Jurkat, Clone E6-1 (cell line): ENCODE results near the gene TTI1.

Source experiments
- DNase-seq: peaks from one replicate; pipeline ENCODE4 v3.0.0-alpha.2; 2011; ENCODE audit warnings: low read depth, low spot score
- H3K4me3 ChIP-seq: 2 replicates; pipeline ENCODE4 v1.5.1; 2011; ENCODE audit warnings: mild to moderate bottlenecking, low read length, control low read depth, moderate library complexity

TTI1 gene

DNA sequence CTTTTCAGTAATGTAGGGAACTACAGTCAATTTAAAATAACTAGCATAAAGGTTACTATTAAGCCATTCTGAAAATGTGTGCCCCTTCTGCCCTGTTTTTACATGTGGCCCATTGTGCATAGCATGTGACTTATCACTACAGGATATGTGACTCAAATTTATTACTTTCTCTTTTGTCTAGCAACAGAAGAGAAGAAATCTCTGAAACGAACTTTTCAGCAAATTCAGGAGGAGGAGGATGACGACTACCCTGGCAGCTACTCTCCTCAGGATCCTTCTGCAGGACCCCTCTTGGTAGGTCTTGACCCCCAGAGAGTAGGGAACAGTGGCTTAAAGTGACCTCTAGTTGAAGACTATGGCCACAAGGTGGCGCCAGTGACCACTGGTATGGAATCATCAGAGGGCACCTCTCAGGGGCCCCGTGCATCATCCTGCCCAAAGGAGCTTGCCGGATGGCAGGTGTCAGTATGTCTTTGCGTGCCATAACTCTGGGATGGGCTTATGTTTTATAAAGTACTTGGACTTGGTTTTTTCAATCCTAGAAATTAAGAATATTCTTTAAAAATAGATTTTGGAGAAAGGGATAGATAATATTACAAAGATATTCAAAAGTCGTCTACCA is 24.2 kb upstream of the TTI1 start:
- peak; percentile 35 for DNase-seq
- H3K4me3 ChIP-seq, result no peak overlapping the region

DNA sequence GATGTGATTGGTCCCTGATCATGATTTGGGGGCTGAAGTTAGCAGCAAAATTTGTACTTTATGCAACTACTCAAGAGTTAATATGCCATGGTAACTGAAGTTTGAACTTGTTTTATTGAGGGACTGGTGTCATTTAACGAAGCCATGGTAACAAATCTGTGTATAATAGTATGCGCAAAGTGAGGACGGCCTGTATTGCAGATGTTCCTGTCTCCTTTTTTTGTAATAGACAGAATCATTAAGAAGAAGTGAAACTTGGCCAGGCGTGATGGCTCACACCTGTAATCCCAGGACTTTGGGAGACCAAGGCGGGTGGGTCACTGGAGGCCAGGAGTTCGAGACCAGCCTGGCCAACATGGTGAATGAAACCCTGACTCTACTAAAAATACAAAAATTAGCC is 22.6 kb upstream of the TTI1 start:
- DNase-seq, result no peak
- no peak overlapping the region for H3K4me3 ChIP-seq

DNA sequence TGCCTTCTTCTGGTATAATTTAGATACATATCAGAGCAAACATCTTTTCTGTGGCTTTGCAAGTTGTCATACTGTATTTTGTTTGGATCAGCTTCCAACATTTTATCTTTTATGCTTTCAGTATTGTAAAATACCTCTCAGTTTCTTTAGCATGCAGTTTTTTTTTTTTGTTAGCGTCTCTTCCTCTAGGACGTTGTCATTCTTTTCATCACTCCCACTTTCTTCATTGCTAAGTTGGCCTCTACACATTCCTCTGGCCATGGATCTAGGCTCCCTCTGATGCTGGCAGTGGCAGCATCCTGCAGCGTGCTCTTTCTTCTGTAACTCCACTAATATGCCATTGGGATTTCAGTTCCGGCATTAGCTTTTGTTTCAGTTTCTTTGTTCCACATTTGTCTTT is 22.0 kb upstream of the TTI1 start:
- H3K4me3 ChIP-seq, result no peak overlapping the region
- no peak for DNase-seq

DNA sequence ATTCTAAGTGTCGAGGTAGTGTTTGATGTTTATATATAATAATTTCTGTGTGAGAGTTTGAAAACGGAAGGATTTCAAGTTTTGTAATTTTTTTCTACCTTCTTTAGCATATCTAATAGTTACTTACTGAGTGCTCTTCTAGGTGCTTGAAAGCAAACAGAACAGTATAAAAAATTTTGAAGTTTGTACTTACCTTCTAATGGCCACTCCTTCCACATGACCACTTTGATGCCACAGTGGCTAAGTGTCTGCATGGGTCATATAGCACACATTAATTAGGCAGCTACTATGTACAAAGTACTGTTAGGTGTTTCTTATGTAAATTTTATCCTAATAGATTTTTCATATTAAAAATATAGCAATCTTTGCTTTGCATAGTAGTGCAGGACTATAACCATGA is 21.4 kb upstream of the TTI1 start:
- no peak overlapping the region for H3K4me3 ChIP-seq
- no peak for DNase-seq

DNA sequence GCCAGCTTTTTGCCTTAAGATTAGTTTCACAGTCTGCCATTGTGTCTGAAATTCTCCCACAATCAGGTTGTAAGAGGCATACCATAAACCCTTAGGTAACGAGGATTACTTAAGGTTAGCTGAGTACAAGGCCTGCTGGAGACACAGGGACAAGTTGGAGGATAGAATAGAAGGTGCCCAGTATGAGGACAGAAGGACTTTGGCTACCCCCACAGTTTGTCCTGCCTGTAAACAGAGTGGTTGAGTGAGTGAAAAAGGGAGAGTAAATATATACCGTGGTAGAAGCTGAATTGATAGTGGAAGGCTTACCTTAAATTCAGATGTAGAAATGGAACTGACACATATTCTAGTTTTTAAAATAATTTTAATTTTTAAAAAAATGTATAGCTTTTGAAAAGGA is 19.6 kb upstream of the TTI1 start:
- DNase-seq, result no peak
- H3K4me3 ChIP-seq, result no peak overlapping the region

DNA sequence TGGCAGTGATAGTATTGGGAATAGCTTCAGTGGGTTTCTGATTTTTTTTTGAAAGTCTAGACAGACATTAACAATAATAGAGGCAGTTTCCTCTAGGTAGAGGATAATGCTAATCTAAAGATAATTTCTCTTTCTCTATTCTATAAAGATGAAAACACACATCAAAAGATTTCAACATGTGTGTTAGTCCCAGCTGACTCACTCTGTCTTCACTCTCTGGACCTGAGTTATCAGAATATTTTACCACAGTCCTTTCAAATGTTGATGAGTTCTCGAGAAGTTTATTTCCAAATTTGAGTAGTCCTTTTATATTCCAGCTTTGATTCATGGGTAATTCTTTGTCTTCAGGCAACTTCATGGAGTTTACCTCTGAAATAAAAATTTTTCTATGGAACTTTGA is 17.4 kb upstream of the TTI1 start:
- H3K4me3 ChIP-seq, result no peak overlapping the region
- DNase-seq, result no peak

DNA sequence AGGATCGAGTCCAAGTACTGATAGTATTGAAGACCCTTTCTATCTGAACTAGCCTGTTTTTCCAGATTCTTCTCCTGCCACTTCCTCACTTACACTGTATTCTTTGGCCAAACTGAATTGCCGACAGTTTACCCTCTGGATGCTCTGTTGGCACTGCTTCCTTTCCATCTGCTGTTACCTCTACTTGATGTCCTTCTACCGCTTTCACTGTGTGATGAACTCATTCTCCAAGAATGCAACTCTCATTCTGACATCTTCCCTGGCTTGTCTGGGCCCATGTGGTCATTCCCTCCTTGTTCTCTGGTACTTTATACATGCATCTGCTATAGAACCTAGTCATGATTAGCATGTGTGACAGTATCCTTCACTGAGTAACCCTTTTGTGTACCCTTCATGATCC is 16.5 kb upstream of the TTI1 start:
- no peak overlapping the region for H3K4me3 ChIP-seq
- no peak for DNase-seq

DNA sequence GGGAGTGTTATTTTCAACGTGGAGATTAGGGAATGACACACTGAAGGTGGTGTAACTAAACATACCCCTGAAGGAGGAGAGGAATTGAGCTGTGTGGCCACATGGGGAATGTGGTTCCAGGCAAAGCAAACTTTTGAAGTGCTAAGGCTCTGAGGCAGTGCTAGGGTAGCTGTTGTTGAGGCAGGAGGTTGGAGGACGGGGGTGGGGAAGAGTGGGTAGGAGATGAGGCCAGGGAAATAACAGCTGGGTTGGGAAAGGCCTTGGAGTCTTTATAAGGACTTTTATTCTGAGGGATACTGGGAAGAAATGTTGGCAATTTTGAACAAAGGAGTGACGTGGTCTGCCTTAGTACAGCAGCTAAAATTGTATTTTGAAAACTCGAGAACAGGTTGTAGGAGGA is 13.3 kb upstream of the TTI1 start:
- no peak for DNase-seq
- no peak overlapping the region for H3K4me3 ChIP-seq

DNA sequence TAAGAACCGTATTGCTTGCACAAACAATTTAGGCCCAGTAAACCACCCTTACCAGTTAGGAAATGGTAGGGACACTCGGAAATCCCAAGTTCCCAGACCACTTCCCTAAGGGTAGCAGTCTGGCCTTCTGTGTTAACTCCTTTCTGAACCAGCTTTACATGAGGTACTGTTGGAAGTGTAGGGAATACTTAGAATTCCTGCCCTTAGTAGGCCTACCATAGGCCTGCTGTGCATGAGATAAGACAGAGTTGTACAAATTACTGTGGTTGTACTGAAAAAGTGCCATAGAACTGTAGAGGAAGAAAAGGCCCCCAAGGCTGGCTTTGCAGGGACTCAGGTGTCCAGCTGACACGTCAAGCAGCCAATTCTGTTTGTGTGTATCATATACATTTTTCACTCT is 11.4 kb upstream of the TTI1 start:
- DNase-seq, result no peak
- no peak overlapping the region for H3K4me3 ChIP-seq

DNA sequence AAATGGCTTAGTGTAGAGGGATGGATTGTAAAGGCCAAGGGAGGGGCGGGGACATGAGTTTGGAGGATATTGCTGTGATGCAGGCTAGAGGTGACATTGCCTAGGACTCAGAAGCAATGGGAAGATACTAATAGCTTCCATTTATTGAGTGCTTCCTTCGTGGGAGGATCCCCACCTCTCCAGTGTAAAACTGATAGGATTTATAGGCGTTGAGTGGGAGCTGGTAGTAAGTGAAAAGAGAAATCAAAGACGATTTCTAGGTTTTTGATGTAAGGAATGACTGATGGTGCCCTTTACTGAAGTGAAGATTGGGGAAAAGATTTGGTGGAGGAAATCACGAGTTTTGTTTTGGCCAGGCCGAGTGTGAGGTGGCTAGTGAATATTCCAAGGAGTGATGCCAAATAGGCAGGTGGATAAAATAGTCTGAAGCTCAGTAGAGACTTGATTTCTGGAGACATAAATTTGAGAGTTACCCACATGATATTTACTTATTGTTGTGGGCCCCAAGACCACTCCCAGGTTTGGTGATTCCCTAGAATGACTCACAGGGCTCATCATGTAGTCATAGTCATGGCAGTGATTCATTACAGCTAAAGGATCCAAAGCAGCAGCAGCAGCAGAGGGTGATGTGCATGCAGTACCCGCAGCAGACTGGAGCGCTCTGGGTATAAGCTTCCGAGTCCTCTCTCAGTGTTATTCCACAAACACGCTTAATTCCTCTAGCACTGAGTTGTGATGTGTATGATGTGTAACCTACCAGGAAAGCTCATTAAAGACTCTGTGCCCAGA is 10.4 kb upstream of the TTI1 start:
- no peak for DNase-seq
- H3K4me3 ChIP-seq, result no peak overlapping the region

DNA sequence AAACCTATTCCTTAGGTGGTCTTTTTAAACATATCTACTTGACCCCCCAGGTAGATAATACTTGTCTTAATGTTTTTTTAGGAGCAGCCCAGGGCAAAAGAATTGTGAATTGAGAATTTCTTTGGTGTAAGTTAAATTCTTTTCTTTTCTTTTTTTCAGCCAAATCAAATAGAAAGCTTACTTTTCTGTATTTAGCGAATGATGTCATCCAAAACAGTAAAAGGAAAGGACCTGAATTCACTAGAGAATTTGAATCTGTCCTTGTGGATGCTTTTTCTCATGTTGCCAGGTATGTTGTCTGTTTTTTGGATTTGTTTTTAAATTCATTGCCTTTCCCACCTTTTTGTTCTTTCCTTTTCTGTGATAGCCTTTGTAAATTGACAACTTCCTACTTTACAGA is 7.0 kb upstream of the TTI1 start:
- no peak overlapping the region for H3K4me3 ChIP-seq
- no peak for DNase-seq

DNA sequence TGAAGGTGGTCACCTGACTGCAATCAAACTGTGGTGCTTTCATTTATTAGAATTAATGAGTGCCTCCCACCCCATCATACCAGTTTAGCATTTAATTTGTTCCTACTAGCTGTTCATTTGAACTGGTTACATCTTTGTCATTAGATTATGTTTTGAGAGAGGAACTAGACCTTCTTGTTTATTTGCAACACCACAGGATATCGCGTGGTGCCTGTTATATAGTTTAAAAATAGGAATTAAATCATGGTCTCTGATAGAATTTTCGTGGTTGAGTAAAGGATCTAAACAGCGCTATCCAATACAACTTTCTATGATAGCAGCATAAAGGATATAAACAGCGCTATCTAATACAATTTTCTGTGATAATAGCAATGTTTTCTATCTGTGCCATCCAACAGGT is 3.1 kb upstream of the TTI1 start:
- DNase-seq, result no peak
- no peak overlapping the region for H3K4me3 ChIP-seq

DNA sequence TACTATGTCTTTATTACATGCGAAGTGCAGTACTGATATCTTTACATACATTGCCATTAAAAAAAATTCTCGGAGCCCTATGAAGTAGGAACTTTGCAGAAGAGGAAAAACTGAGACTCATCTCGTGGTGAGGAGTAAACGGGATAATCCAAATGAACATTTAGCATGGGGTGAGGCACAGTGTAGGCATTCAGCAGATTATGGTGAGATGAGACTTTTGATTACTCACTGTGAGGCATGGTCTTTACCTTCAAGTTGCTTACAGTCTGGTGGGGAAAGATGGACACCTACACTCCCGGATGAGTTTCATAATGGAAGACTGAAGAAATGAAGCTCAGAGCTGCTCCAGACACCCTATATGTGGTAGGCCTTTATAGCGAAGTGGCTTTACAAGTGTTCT is 1.7 kb upstream of the TTI1 start:
- DNase-seq, result no peak
- peak overlapping the region; percentile 98 for H3K4me3 ChIP-seq

DNA sequence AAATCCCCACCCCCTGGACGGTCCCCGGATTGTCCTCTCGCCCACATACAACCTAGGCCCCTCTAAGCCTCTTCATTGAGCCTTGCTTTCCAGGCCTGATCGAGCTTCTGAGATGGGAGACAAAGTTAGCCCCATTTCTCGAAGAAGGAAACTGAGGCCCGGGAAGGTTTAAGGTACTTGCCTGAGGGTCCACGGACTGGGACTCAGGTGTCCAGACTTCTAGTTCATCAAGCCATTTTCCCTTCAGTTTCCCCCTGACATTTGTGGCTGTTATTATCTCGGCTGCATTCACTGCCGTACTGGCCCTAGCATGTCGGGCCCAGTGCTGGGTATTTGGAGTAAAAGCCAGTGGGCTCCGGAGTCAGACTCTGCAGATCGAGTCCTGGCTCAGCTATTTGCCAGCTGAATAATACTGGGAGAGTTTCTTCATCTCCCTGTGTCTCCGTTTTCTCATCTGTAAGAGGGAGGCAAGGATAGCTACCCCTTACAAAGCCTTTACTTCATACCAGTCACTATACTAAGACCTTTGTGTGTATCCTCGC is 923 bp upstream of the TTI1 start:
- H3K4me3 ChIP-seq, result peak overlapping the region; percentile 98
- no peak for DNase-seq

DNA sequence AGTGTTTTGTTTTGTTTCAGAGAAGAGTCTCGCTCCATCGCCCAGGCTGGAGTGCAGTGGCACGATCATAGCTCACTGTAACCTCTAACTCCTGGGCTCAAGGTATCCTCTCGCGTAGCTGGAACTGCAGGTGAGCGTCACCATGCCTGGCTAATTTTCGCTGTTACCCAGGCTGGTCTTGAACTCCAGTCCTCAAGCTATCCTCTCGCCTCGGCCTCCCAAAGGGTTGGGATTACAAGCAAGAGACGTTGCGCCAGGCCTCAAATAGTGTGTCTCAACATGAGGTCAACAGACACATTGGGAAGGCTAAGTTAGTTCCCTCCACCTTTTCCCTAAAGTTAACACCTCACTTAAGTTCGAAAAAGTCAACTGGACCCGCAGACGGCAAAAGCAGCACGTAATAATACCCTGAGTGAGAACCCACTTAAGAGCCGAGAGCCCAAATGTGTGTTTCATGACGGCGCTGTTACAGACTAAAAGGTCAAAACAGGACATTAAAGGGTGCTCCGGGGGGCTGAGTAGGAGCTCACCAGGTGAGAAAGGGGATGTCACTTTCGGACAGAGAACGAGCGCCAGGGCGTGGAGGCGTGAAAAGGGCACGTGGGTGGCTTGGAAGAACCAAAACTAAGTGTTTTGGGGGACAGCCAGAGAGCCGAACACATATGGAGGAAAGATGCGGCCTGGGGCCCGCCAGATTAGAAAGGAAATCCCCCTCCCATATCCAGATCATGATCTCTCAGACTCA is 499 bp downstream of the TTI1 start:
- peak; percentile 14 for DNase-seq
- H3K4me3 ChIP-seq, result peak overlapping the region; percentile 98

DNA sequence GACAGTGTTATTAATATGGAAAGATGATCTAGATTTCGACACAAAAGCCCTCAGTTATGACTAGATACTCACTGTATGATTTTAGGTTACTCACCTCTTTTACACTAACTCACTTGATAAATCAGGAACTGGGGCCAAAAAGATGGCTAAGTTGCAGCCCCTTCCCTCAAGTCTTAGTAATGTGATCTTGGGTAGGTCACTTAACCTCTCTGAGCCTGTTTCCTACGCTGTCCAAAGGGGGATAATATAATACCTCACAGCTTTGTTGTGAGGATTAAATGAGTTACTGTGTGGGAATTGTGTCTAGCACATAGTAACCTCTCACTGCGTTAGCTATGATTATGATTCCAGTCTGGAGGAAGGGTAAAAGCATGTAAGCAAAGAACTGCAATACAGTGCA is 1.3 kb downstream of the TTI1 start:
- DNase-seq, result no peak
- H3K4me3 ChIP-seq, result peak overlapping the region; percentile 98

DNA sequence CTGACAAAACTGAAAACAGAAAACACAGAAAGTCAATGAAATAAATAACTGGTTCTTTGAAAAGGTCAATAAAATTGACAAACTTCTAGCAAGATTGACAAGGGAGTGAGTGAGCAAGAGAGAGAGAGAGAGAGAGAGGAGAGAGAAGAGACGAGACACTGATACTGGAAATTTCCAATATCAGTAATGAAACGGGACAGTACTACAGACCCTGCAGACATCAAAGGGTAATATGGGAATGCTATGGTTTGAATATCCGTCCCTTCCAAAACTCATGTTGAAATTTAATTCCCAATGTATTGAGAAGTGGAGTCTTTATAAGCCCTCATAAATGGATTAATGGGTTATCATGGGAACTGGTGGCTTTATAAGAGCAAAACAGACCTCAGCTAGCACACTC is 3.8 kb downstream of the TTI1 start:
- DNase-seq, result no peak
- H3K4me3 ChIP-seq, result no peak overlapping the region

DNA sequence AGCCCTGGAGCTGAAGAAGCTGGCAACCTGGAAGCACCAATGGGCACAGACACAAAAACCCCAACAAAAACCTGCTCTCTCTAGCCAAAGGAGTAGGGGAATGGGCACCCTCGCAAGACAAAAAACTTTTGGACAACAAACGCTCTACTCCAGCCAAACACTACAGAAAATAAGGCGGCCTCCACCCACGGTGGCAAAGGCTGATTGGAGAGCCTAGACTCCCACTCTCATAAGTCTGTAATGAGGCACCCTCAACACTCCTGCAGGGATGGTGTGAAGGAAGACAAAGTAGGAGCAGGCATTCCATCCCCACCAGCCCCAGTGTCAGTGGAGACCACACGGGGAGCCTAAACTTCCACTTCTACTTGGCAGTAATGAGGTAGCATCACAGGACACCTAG is 8.8 kb downstream of the TTI1 start:
- H3K4me3 ChIP-seq, result no peak overlapping the region

DNA sequence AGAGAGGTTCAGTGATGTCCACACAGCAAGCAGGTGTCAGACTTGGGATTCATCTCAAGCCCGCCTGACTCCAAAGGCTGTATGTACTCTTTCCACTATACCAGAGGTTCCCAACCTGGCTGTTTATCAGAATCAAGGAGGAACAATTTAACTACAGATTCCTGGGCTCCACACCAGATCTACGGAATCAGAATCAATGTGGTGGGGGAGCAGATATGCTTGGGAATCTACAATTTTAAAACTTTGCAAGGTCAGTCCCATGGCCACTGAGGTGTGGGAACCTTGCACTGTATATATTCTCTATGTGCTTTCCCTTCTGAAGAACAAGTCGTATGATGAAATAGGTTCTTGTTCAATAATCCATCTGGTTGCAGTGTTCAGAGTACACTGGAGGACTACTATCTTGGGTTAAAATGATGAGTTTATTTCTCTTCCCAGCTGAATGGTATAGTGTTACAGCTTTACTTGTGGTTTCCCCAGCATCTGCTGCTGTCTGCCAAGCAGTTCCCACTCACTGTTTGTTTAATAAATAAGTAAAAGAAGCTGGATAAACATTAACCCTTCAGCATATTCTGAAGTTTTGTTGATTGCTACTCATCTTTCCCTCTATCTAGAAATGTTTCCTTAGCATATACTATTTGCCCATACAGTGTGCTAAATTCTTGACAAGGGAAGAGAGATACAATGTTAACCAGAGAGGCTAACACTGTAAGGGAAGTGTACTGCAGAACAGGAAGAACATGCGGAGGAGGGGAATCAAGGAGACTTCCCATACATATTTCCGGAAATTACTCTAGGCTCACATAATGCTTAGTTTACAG is 9.9 kb downstream of the TTI1 start:
- no peak overlapping the region for H3K4me3 ChIP-seq
- DNase-seq, result no peak

More for the DNA sequence above, 8.8 kb downstream of the TTI1 start:
- no peak for DNase-seq
